IMR-90 (cell line): ENCODE measurements around the gene BHLHA15. TPM values are rescaled to one million over a fixed set of nuclear protein-coding genes. Genes with fewer than 3 reads are reported as not detected.

ENCODE experiments used
- ATAC-seq: fragments of 200-7000 bp; cut with Tn5 transposase; 2 replicates; pipeline ENCODE4 v1.9.1; 2020; ENCODE audit warnings: low read depth, mild to moderate bottlenecking, moderate library complexity
- BruUV-seq: library from RNA; stranded (reverse); fragments of 400-500 nt; replicated peaks from 2 replicates; lab custom pipeline; 2021; lab: Mats Ljungman, UMichigan
- CTCF ChIA-PET: fragments of 300-600 bp; formaldehyde crosslinking; extraction: SDS; loops from one replicate; lab custom pipeline; 2021; ENCODE audit warnings: antibody characterized with exemption; lab: Yijun Ruan, JAX
- POLR2A ChIA-PET: fragments of 300-600 bp; sonication (Branson Sonifier 250); formaldehyde crosslinking; loops from one replicate; lab custom pipeline; 2022; ENCODE audit warnings: antibody characterized with exemption; ENCODE audit not compliant: unreplicated experiment; lab: Charles Lee
- DNase-seq: peaks from one replicate; pipeline ENCODE4 v3.0.0; 2013
- H2AFZ ChIP-seq: replicated peaks from 2 replicates; pipeline ENCODE3; 2013; ENCODE audit warnings: low read length, mild to moderate bottlenecking; ENCODE audit not compliant: poor library complexity
- H2AK5ac ChIP-seq: 2 replicates; pipeline ENCODE4 v1.6.1; 2013; ENCODE audit warnings: low read depth, low read length, inconsistent platforms
- H2AK9ac ChIP-seq: replicated peaks from 2 replicates; pipeline ENCODE3; 2013; ENCODE audit warnings: mild to moderate bottlenecking, low read depth, low read length, moderate library complexity; ENCODE audit not compliant: poor library complexity
- H2BK120ac ChIP-seq: 2 replicates; pipeline ENCODE4 v1.6.1; 2013; ENCODE audit warnings: low read depth, low read length, inconsistent platforms
- H2BK15ac ChIP-seq: 3 replicates; pipeline ENCODE4 v1.6.1; 2013; ENCODE audit warnings: low read depth, low read length, inconsistent platforms
- H2BK20ac ChIP-seq: 2 replicates; pipeline ENCODE4 v1.6.1; 2013; ENCODE audit warnings: low read depth, mild to moderate bottlenecking, inconsistent platforms, low read length, moderate library complexity
- H2BK5ac ChIP-seq: 2 replicates; pipeline ENCODE4 v1.6.1; 2013; ENCODE audit warnings: mild to moderate bottlenecking, low read depth, low read length, inconsistent platforms; ENCODE audit not compliant: poor library complexity, severe bottlenecking
- H3K14ac ChIP-seq: replicated peaks from 2 replicates; pipeline ENCODE4 v1.6.1; 2013; ENCODE audit warnings: low read depth, low read length, inconsistent platforms
- H3K18ac ChIP-seq: 2 replicates; pipeline ENCODE4 v1.6.1; 2013; ENCODE audit warnings: low read depth, low read length, control low read depth
- H3K23ac ChIP-seq: 2 replicates; pipeline ENCODE4 v1.6.1; 2013; ENCODE audit warnings: low read depth, low read length, inconsistent platforms
- H3K27ac ChIP-seq: 2 replicates; pipeline ENCODE4 v1.5.1; 2013; ENCODE audit warnings: mild to moderate bottlenecking, control low read depth, low read length; ENCODE audit not compliant: insufficient read depth
- H3K27me3 ChIP-seq: 2 replicates; pipeline ENCODE4 v1.6.1; 2013; ENCODE audit warnings: low read length; ENCODE audit not compliant: control insufficient read depth, insufficient read depth
- H3K36me3 ChIP-seq: 2 replicates; pipeline ENCODE4 v1.6.1; 2013; ENCODE audit warnings: low read length, mixed read lengths; ENCODE audit not compliant: control insufficient read depth, insufficient read depth
- H3K4ac ChIP-seq: 2 replicates; pipeline ENCODE4 v1.6.1; 2013; ENCODE audit warnings: low read depth, low read length, inconsistent platforms
- H3K4me1 ChIP-seq: 2 replicates; pipeline ENCODE4 v1.6.1; 2013; ENCODE audit warnings: low read length, mixed read lengths; ENCODE audit not compliant: control insufficient read depth, insufficient read depth
- H3K4me2 ChIP-seq: 2 replicates; pipeline ENCODE4 v1.6.1; 2013; ENCODE audit warnings: low read depth, mild to moderate bottlenecking, control low read depth, low read length, moderate library complexity
- H3K4me3 ChIP-seq: 2 replicates; pipeline ENCODE4 v1.5.1; 2013; ENCODE audit warnings: low read depth, mild to moderate bottlenecking, control low read depth, low read length, moderate library complexity; ENCODE audit not compliant: insufficient read depth
- H3K56ac ChIP-seq: 2 replicates; pipeline ENCODE4 v1.6.1; 2013; ENCODE audit warnings: low read length, inconsistent platforms; ENCODE audit not compliant: insufficient read depth; ENCODE audit errors: extremely low read depth
- H3K79me1 ChIP-seq, 2 experiments: 2 replicates each; pipeline ENCODE4 v1.6.1; 2013; ENCODE audit warnings: low read length in 2 of 2, inconsistent platforms in 1 of 2, low read depth in 1 of 2
- H3K9ac ChIP-seq: 2 replicates; pipeline ENCODE4 v1.6.1; 2013; ENCODE audit warnings: low read depth, low read length, control low read depth
- H3K9me1 ChIP-seq: 2 replicates; pipeline ENCODE4 v1.6.1; 2013; ENCODE audit warnings: low read length, inconsistent platforms; ENCODE audit not compliant: insufficient read depth
- H3K9me3 ChIP-seq: 2 replicates; pipeline ENCODE4 v1.6.1; 2013; ENCODE audit warnings: low read length; ENCODE audit not compliant: control insufficient read depth, insufficient read depth
- H4K20me1 ChIP-seq: 2 replicates; pipeline ENCODE4 v1.6.1; 2013; ENCODE audit warnings: low read length, inconsistent platforms; ENCODE audit not compliant: insufficient read depth
- H4K5ac ChIP-seq: 2 replicates; pipeline ENCODE4 v1.6.1; 2013; ENCODE audit warnings: mild to moderate bottlenecking, low read depth, low read length, control low read depth
- H4K8ac ChIP-seq, 2 experiments: 2 replicates each; pipeline ENCODE4 v1.6.1; 2013; ENCODE audit warnings: low read depth in 2 of 2, low read length in 2 of 2, control low read depth in 1 of 2, inconsistent platforms in 1 of 2
- H4K91ac ChIP-seq: 2 replicates; pipeline ENCODE4 v1.6.1; 2013; ENCODE audit warnings: low read depth, low read length, inconsistent platforms; ENCODE audit not compliant: insufficient read depth
- BHLHE40 ChIP-seq: fragments of 150-350 bp; IDR thresholded peaks from 2 replicates; pipeline ENCODE4 v1.6.1; 2016; ENCODE audit warnings: mild to moderate bottlenecking, low read depth, low read length
- CEBPB ChIP-seq: IDR thresholded peaks from 2 replicates; pipeline ENCODE4 v1.6.1; 2012; ENCODE audit warnings: low read depth, low read length, improper control_type of control experiment
- CHD1 ChIP-seq: IDR thresholded peaks from 2 replicates; pipeline ENCODE4 v1.6.1; 2012; ENCODE audit warnings: low read depth, low read length, improper control_type of control experiment
- FOS ChIP-seq: fragments of 150-350 bp; IDR thresholded peaks from 2 replicates; pipeline ENCODE4 v1.6.1; 2016; ENCODE audit warnings: low read depth, low read length
- MAFK ChIP-seq: IDR thresholded peaks from 2 replicates; pipeline ENCODE4 v1.6.1; 2012; ENCODE audit warnings: low read depth, low read length, improper control_type of control experiment
- MAZ ChIP-seq: IDR thresholded peaks from 2 replicates; pipeline ENCODE4 v1.6.1; 2012; ENCODE audit warnings: low read depth, mild to moderate bottlenecking, low read length, improper control_type of control experiment, moderate library complexity, borderline replicate concordance
- MXI1 ChIP-seq: IDR thresholded peaks from 2 replicates; pipeline ENCODE4 v1.6.1; 2012; ENCODE audit warnings: low read depth, mild to moderate bottlenecking, low read length, moderate library complexity, borderline replicate concordance
- NFE2L2 ChIP-seq: fragments of 150-350 bp; IDR thresholded peaks from 2 replicates; pipeline ENCODE4 v1.6.1; 2016; ENCODE audit warnings: low read depth, mild to moderate bottlenecking, low read length
- POLR2A ChIP-seq: IDR thresholded peaks from 2 replicates; pipeline ENCODE4 v1.6.1; 2012; ENCODE audit warnings: mild to moderate bottlenecking, low read depth, low read length
- RAD21 ChIP-seq: IDR thresholded peaks from 2 replicates; pipeline ENCODE4 v1.6.1; 2012; ENCODE audit warnings: low read length, improper control_type of control experiment
- RCOR1 ChIP-seq: IDR thresholded peaks from 2 replicates; pipeline ENCODE4 v1.6.1; 2012; ENCODE audit warnings: mild to moderate bottlenecking, low read length, improper control_type of control experiment; ENCODE audit not compliant: insufficient replicate concordance
- RFX5 ChIP-seq: IDR thresholded peaks from 2 replicates; pipeline ENCODE4 v1.8.0; 2012; ENCODE audit warnings: low read depth, mild to moderate bottlenecking, low read length, moderate library complexity
- SMC3 ChIP-seq: fragments of 150-350 bp; IDR thresholded peaks from 2 replicates; pipeline ENCODE4 v1.6.1; 2016; ENCODE audit warnings: low read depth, mild to moderate bottlenecking, antibody characterized with exemption, low read length, moderate library complexity
- USF2 ChIP-seq: fragments of 150-350 bp; IDR thresholded peaks from 2 replicates; pipeline ENCODE4 v1.6.1; 2017; ENCODE audit warnings: mild to moderate bottlenecking, antibody characterized with exemption, low read length, low read depth
- WGBS, 2 experiments: methylation state at CpG; one replicate each; pipeline versions ENCODE4 v1.1.5 to v1.1.7; 2013; ENCODE audit warnings: missing lambda C conversion rate in 2 of 2; ENCODE audit not compliant: insufficient read length in 1 of 2; ENCODE audit errors: extremely low coverage in 2 of 2; 5-methylcytosine and 5-hydroxymethylcytosine counted together
- dilution Hi-C: fragments of 300-500 bp; cut with HindIII; formaldehyde crosslinking; loops from one replicate; pipeline ENCODE4 v1.14.3; 2018; ENCODE audit warnings: low sequenced_read_pairs; ENCODE audit not compliant: unreplicated experiment
- in situ Hi-C: fragments of 300-500 bp; cut with MboI; formaldehyde crosslinking; loops from 3 replicates; pipeline ENCODE4 v1.14.3; 2019; ENCODE audit warnings: low sequenced_read_pairs, inconsistent platforms, mixed read lengths
- intact Hi-C: fragments of 100-400 bp; cut with micrococcal nuclease; formaldehyde crosslinking; loops from 2 replicates; pipeline ENCODE4 v1.10.0; 2022
- polyA plus RNA-seq, 3 experiments: library from polyadenylated mRNA; depleted of rRNA; stranded (reverse); fragments of >200 nt; gene quantifications; 2 replicates each; pipeline ENCODE4 v1.2.3, GENCODE V29; 2012; ENCODE audit warnings: low replicate concordance in 1 of 3
- total RNA-seq: library from RNA; depleted of rRNA; stranded (reverse); fragments of >200 nt; gene quantifications from 2 replicates; pipeline ENCODE4 v1.2.3, GENCODE V29; 2012
- TF ChIP-seq, protein P1 (sequence below): conservative IDR thresholded peaks from 2 replicates; pipeline ENCODE4 v1.5.1; 2012; ENCODE audit warnings: mild to moderate bottlenecking, low read depth, low read length, improper control_type of control experiment
- TF ChIP-seq, protein P2 (sequence below): fragments of 150-350 bp; IDR thresholded peaks from 2 replicates; pipeline ENCODE4 v1.6.1; 2016; ENCODE audit warnings: low read depth, mild to moderate bottlenecking, low read length, moderate library complexity, borderline replicate concordance

The BHLHA15 gene
- total and polyA plus RNA-seq, 2 of the 4 experiments (the other 2 are of a cell fraction), result not detected

DNA sequence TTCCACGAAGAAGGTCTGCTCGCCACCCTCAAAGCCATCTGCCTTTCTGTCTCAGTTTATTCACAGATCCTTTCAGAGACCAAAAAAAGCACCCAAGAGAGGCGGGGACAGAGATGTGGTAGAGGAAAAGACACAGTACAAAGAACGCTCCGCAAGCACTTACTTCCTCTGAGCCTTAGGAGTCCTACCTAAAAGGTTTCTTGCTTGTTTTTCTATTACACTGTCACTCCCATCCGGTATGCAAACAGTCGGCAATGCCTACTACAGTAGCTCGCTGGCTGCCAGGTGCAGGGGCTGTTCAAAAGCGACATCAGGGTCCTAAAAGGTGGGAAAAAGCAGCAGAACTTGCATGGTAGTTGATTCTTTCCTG, 40.0 kb downstream of the BHLHA15 start:
- no TSS peak for BruUV-seq
- Histone ChIP-seq H3K9me1 (no peaks in the 10 kb centered on the region; the same call in 1 of the 2 replicates), H3K4ac (no peak overlapping the region), H2BK120ac (no peak overlapping the region), H3K27ac (no peak overlapping the region), H2AFZ (peak overlapping the region; percentile 99), H3K9ac (peak overlapping the region; percentile 72), H3K36me3 (no peaks in the 10 kb centered on the region), H3K79me1 (peaks cover 30 to 45% of the 10 kb centered on the region in 2 experiments), H3K4me2 (peak overlapping the region; percentile 91), H4K20me1 (no peaks in the 10 kb centered on the region; the same call in 1 of the 2 replicates), H3K9me3 (no peaks in the 10 kb centered on the region), H3K4me1 (peaks cover 8% of the 10 kb centered on the region), H4K8ac (peak overlapping the region; percentile 4 to 34; a peak in 1 of 4 replicates), H2BK20ac (no peak overlapping the region), H3K4me3 (peak overlapping the region; percentile 94), H3K18ac (no peak overlapping the region), H2AK5ac (no peak overlapping the region), H2BK15ac (no peak overlapping the region), H3K23ac (no peak overlapping the region), H3K14ac (no peak overlapping the region), H4K5ac (no peak overlapping the region), H4K91ac (no peak overlapping the region), H3K27me3 (no peaks in the 10 kb centered on the region), H2AK9ac (peak overlapping the region; percentile 86), H3K56ac (no peak overlapping the region), H2BK5ac (no peak overlapping the region)
- TF ChIP-seq, protein P1, sequence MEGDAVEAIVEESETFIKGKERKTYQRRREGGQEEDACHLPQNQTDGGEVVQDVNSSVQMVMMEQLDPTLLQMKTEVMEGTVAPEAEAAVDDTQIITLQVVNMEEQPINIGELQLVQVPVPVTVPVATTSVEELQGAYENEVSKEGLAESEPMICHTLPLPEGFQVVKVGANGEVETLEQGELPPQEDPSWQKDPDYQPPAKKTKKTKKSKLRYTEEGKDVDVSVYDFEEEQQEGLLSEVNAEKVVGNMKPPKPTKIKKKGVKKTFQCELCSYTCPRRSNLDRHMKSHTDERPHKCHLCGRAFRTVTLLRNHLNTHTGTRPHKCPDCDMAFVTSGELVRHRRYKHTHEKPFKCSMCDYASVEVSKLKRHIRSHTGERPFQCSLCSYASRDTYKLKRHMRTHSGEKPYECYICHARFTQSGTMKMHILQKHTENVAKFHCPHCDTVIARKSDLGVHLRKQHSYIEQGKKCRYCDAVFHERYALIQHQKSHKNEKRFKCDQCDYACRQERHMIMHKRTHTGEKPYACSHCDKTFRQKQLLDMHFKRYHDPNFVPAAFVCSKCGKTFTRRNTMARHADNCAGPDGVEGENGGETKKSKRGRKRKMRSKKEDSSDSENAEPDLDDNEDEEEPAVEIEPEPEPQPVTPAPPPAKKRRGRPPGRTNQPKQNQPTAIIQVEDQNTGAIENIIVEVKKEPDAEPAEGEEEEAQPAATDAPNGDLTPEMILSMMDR, result no peak
- TF ChIP-seq RCOR1 (no peak), BHLHE40 (no peak), MAZ (no peak), RAD21 (no peak), MXI1 (no peak), MAFK (no peak), NFE2L2 (no peak), CEBPB (no peak), RFX5 (no peak), SMC3 (no peak), POLR2A (no peak), CHD1 (no peak), FOS (no peak), USF2 (no peak)
- TF ChIP-seq, protein P2, sequence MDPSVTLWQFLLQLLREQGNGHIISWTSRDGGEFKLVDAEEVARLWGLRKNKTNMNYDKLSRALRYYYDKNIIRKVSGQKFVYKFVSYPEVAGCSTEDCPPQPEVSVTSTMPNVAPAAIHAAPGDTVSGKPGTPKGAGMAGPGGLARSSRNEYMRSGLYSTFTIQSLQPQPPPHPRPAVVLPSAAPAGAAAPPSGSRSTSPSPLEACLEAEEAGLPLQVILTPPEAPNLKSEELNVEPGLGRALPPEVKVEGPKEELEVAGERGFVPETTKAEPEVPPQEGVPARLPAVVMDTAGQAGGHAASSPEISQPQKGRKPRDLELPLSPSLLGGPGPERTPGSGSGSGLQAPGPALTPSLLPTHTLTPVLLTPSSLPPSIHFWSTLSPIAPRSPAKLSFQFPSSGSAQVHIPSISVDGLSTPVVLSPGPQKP, result no peak
- ChIA-PET CTCF (no interaction called here), POLR2A (no interaction called here)
- 0% methylated on average over 1 of the region's 9 CpGs; no CpG with 5 or more reads in 1 of the 2 experiments for WGBS, 2 experiments
- no peak for DNase-seq
- in situ Hi-C loops (no loop called here), dilution Hi-C loops (no loop called here), intact Hi-C loops (loop anchor here (1.0 kb wide), 1 partner anchor 39 kb away; no protein-coding TSS in a partner anchor)
- ATAC-seq, result no peak
